Liver (tissue), 2 donors: ENCODE results near the gene ENC1.

Experiments
- TF ChIP-seq, protein P1 (sequence below): fragments of 150-350 bp; IDR thresholded peaks from 2 replicates; pipeline ENCODE4 v1.5.1; 2017; ENCODE audit warnings: improper control_type of control experiment, low read depth, low read length; ENCODE audit not compliant: missing input control
- TF ChIP-seq, protein P2 (sequence below): IDR thresholded peaks from 2 replicates; pipeline ENCODE4 v1.6.1; 2016; ENCODE audit warnings: antibody characterized with exemption, mild to moderate bottlenecking
- donor health status: healthy.

GRCh38 chr5:74580729-74581109 lies 59.8 kb downstream of the ENC1 start:
- TF ChIP-seq, protein P1, sequence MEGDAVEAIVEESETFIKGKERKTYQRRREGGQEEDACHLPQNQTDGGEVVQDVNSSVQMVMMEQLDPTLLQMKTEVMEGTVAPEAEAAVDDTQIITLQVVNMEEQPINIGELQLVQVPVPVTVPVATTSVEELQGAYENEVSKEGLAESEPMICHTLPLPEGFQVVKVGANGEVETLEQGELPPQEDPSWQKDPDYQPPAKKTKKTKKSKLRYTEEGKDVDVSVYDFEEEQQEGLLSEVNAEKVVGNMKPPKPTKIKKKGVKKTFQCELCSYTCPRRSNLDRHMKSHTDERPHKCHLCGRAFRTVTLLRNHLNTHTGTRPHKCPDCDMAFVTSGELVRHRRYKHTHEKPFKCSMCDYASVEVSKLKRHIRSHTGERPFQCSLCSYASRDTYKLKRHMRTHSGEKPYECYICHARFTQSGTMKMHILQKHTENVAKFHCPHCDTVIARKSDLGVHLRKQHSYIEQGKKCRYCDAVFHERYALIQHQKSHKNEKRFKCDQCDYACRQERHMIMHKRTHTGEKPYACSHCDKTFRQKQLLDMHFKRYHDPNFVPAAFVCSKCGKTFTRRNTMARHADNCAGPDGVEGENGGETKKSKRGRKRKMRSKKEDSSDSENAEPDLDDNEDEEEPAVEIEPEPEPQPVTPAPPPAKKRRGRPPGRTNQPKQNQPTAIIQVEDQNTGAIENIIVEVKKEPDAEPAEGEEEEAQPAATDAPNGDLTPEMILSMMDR, result no peak
- TF ChIP-seq, protein P2, sequence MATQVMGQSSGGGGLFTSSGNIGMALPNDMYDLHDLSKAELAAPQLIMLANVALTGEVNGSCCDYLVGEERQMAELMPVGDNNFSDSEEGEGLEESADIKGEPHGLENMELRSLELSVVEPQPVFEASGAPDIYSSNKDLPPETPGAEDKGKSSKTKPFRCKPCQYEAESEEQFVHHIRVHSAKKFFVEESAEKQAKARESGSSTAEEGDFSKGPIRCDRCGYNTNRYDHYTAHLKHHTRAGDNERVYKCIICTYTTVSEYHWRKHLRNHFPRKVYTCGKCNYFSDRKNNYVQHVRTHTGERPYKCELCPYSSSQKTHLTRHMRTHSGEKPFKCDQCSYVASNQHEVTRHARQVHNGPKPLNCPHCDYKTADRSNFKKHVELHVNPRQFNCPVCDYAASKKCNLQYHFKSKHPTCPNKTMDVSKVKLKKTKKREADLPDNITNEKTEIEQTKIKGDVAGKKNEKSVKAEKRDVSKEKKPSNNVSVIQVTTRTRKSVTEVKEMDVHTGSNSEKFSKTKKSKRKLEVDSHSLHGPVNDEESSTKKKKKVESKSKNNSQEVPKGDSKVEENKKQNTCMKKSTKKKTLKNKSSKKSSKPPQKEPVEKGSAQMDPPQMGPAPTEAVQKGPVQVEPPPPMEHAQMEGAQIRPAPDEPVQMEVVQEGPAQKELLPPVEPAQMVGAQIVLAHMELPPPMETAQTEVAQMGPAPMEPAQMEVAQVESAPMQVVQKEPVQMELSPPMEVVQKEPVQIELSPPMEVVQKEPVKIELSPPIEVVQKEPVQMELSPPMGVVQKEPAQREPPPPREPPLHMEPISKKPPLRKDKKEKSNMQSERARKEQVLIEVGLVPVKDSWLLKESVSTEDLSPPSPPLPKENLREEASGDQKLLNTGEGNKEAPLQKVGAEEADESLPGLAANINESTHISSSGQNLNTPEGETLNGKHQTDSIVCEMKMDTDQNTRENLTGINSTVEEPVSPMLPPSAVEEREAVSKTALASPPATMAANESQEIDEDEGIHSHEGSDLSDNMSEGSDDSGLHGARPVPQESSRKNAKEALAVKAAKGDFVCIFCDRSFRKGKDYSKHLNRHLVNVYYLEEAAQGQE, result no peak
